Activated naive CD8-positive, alpha-beta T cell treated with anti-CD3 and anti-CD28 coated beads for 36 hours (primary cell): ENCODE results near the gene ZC3H7A. TPM values are rescaled to one million over a fixed set of nuclear protein-coding genes. Genes with fewer than 3 reads are reported as not detected.
"Not testable (repeated sequence)": the region's sequence is repeated elsewhere in the genome, so short reads cannot be mapped to it uniquely, and the experiment has no call there.

ENCODE experiments used
- DNase-seq: peaks from one replicate; pipeline ENCODE4 v3.0.0; 2021
- H3K27ac Mint-ChIP-seq: one replicate; pipeline ENCODE4 v1.8.0; 2022; ENCODE audit warnings: mild to moderate bottlenecking, moderate library complexity, mixed read lengths
- H3K27me3 Mint-ChIP-seq: one replicate; pipeline ENCODE4 v1.8.0; 2022; ENCODE audit warnings: mild to moderate bottlenecking, mixed read lengths
- H3K36me3 Mint-ChIP-seq: one replicate; pipeline ENCODE4 v1.8.0; 2021; ENCODE audit warnings: mild to moderate bottlenecking, mixed read lengths
- H3K4me1 Mint-ChIP-seq: one replicate; pipeline ENCODE4 v1.8.0; 2021; ENCODE audit warnings: mixed read lengths
- H3K4me3 Mint-ChIP-seq: one replicate; pipeline ENCODE4 v1.8.0; 2022; ENCODE audit warnings: mild to moderate bottlenecking, moderate library complexity, mixed read lengths
- H3K9me3 Mint-ChIP-seq: one replicate; pipeline ENCODE4 v1.8.0; 2022; ENCODE audit warnings: mixed read lengths
- total RNA-seq, 2 experiments: library from RNA; stranded (reverse); gene quantifications; one replicate each; pipeline ENCODE4 v1.2.3, GENCODE V29; 2021

ZC3H7A gene
- total RNA-seq, 2 experiments from 2014 or later = 54.1 to 57.9 TPM

- H3K27me3 Mint-ChIP-seq, H3K4me1 Mint-ChIP-seq: not testable (repeated sequence)
Observed at GRCh38 chr16:11818970-11819369, 21.9 kb upstream of the ZC3H7A start.

GRCh38 chr16:11816123-11816522 lies 19.1 kb upstream of the ZC3H7A start:
- no peak for DNase-seq
- Mint-ChIP-seq H3K4me1 (no peaks in the 10 kb centered on the region), H3K36me3 (no peaks in the 10 kb centered on the region), H3K4me3 (no peak overlapping the region), H3K27ac (no peak overlapping the region), H3K27me3 (no peaks in the 10 kb centered on the region), H3K9me3 (no peaks in the 10 kb centered on the region)

More at GRCh38 chr16:11818970-11819369, 21.9 kb upstream of the ZC3H7A start:
- not testable (repeated sequence) for H3K27ac Mint-ChIP-seq, H3K36me3 Mint-ChIP-seq, H3K4me3 Mint-ChIP-seq, H3K9me3 Mint-ChIP-seq, DNase-seq

- H3K4me1 Mint-ChIP-seq, H3K9me3 Mint-ChIP-seq, H3K4me3 Mint-ChIP-seq, H3K27me3 Mint-ChIP-seq, H3K27ac Mint-ChIP-seq, DNase-seq, H3K36me3 Mint-ChIP-seq: not testable (repeated sequence)
Observed at GRCh38 chr16:11814800-11815199, 17.7 kb upstream of the ZC3H7A start.

GRCh38 chr16:11806721-11807120 lies 9.7 kb upstream of the ZC3H7A start:
- no peak for DNase-seq
- no peaks in the 10 kb centered on the region for H3K36me3 Mint-ChIP-seq
- H3K27ac Mint-ChIP-seq = no peak overlapping the region
- no peaks in the 10 kb centered on the region for H3K27me3 Mint-ChIP-seq
- no peak overlapping the region for H3K4me3 Mint-ChIP-seq
- H3K9me3 Mint-ChIP-seq = no peaks in the 10 kb centered on the region
- H3K4me1 Mint-ChIP-seq = peaks cover 11% of the 10 kb centered on the region

GRCh38 chr16:11805556-11805955 lies 8.5 kb upstream of the ZC3H7A start:
- H3K4me1 Mint-ChIP-seq = peaks cover 18% of the 10 kb centered on the region
- H3K4me3 Mint-ChIP-seq = no peak overlapping the region
- H3K9me3 Mint-ChIP-seq = no peaks in the 10 kb centered on the region
- no peak for DNase-seq
- H3K27ac Mint-ChIP-seq = no peak overlapping the region
- no peaks in the 10 kb centered on the region for H3K36me3 Mint-ChIP-seq
- no peaks in the 10 kb centered on the region for H3K27me3 Mint-ChIP-seq

GRCh38 chr16:11801481-11802021 lies 4.5 kb upstream of the ZC3H7A start:
- no peaks in the 10 kb centered on the region for H3K27me3 Mint-ChIP-seq
- H3K9me3 Mint-ChIP-seq = no peaks in the 10 kb centered on the region
- H3K36me3 Mint-ChIP-seq = peaks cover 9% of the 10 kb centered on the region
- H3K4me3 Mint-ChIP-seq = no peak overlapping the region
- H3K4me1 Mint-ChIP-seq = peaks cover 35% of the 10 kb centered on the region
- DNase-seq = no peak
- H3K27ac Mint-ChIP-seq = no peak overlapping the region

GRCh38 chr16:11800382-11800718 lies 3.3 kb upstream of the ZC3H7A start:
- Mint-ChIP-seq H3K36me3 (peaks cover 17% of the 10 kb centered on the region), H3K27ac (peak overlapping the region; percentile 50), H3K9me3 (no peaks in the 10 kb centered on the region), H3K4me3 (peak overlapping the region; percentile 93), H3K27me3 (no peaks in the 10 kb centered on the region), H3K4me1 (peaks cover 43% of the 10 kb centered on the region)
- no peak for DNase-seq

- Mint-ChIP-seq H3K4me1 (peaks cover 49% of the 10 kb centered on the region), H3K27ac (peak overlapping the region; percentile 82)
- no peak for DNase-seq
Observed at GRCh38 chr16:11799509-11800381, 2.7 kb upstream of the ZC3H7A start.

GRCh38 chr16:11799017-11799381 lies 1.9 kb upstream of the ZC3H7A start:
- H3K27ac Mint-ChIP-seq = peak overlapping the region; percentile 14
- H3K4me1 Mint-ChIP-seq = peaks cover 57% of the 10 kb centered on the region
- H3K36me3 Mint-ChIP-seq = peaks cover 29% of the 10 kb centered on the region
- no peaks in the 10 kb centered on the region for H3K27me3 Mint-ChIP-seq
- peak overlapping the region; percentile 93 for H3K4me3 Mint-ChIP-seq
- no peak for DNase-seq
- H3K9me3 Mint-ChIP-seq = no peaks in the 10 kb centered on the region

More at GRCh38 chr16:11799509-11800381, 2.7 kb upstream of the ZC3H7A start:
- Mint-ChIP-seq H3K36me3 (peaks cover 22% of the 10 kb centered on the region), H3K9me3 (no peaks in the 10 kb centered on the region), H3K27me3 (no peaks in the 10 kb centered on the region), H3K4me3 (peak overlapping the region; percentile 93)

- peaks cover 33% of the 10 kb centered on the region for H3K36me3 Mint-ChIP-seq
- H3K27me3 Mint-ChIP-seq = no peaks in the 10 kb centered on the region
- peak overlapping the region; percentile 93 for H3K4me3 Mint-ChIP-seq
- H3K27ac Mint-ChIP-seq = peak overlapping the region; percentile 95
- H3K9me3 Mint-ChIP-seq = no peaks in the 10 kb centered on the region
- no peak for DNase-seq
- H3K4me1 Mint-ChIP-seq = peaks cover 67% of the 10 kb centered on the region
Observed at GRCh38 chr16:11797957-11798299, 870 bp upstream of the ZC3H7A start.

GRCh38 chr16:11796227-11797165 lies 562 bp downstream of the ZC3H7A start:
- Mint-ChIP-seq H3K36me3 (peaks cover 33% of the 10 kb centered on the region), H3K9me3 (no peaks in the 10 kb centered on the region), H3K27ac (peak overlapping the region; percentile 91), H3K4me1 (peaks cover 77% of the 10 kb centered on the region), H3K4me3 (peak overlapping the region; percentile 85), H3K27me3 (no peaks in the 10 kb centered on the region)
- peak; percentile 34 for DNase-seq

GRCh38 chr16:11795887-11796226 lies 1.2 kb downstream of the ZC3H7A start:
- no peaks in the 10 kb centered on the region for H3K9me3 Mint-ChIP-seq
- peaks cover 37% of the 10 kb centered on the region for H3K36me3 Mint-ChIP-seq
- peak overlapping the region; percentile 91 for H3K27ac Mint-ChIP-seq

GRCh38 chr16:11794996-11795886 lies 1.8 kb downstream of the ZC3H7A start:
- Mint-ChIP-seq H3K27me3 (no peaks in the 10 kb centered on the region), H3K9me3 (no peaks in the 10 kb centered on the region), H3K4me3 (peak overlapping the region; percentile 85), H3K36me3 (peaks cover 39% of the 10 kb centered on the region), H3K27ac (peak overlapping the region; percentile 91), H3K4me1 (peaks cover 77% of the 10 kb centered on the region)
- no peak for DNase-seq

More at GRCh38 chr16:11795887-11796226, 1.2 kb downstream of the ZC3H7A start:
- H3K4me1 Mint-ChIP-seq = peaks cover 79% of the 10 kb centered on the region
- H3K4me3 Mint-ChIP-seq = peak overlapping the region; percentile 85
- DNase-seq = no peak
- no peaks in the 10 kb centered on the region for H3K27me3 Mint-ChIP-seq

- no peak for DNase-seq
- no peaks in the 10 kb centered on the region for H3K9me3 Mint-ChIP-seq
- H3K4me3 Mint-ChIP-seq = peak overlapping the region; percentile 85
- H3K36me3 Mint-ChIP-seq = peaks cover 37% of the 10 kb centered on the region
- H3K4me1 Mint-ChIP-seq = peaks cover 71% of the 10 kb centered on the region
- peak overlapping the region; percentile 91 for H3K27ac Mint-ChIP-seq
- no peaks in the 10 kb centered on the region for H3K27me3 Mint-ChIP-seq
Observed at GRCh38 chr16:11794447-11794846, 2.6 kb downstream of the ZC3H7A start.
